Loucy (cell line): Measurements from ENCODE around the gene GHRH.

ENCODE experiments used
- H2AFZ ChIP-seq: fragments of 200-600 bp; sonication (generic); 2 replicates; pipeline ENCODE4 v1.6.0; 2016; ENCODE audit warnings: antibody characterized with exemption, mild to moderate bottlenecking, low read length, moderate library complexity
- H3F3A ChIP-seq: fragments of 200-600 bp; 2 replicates; pipeline ENCODE4 v1.6.0; 2016; ENCODE audit warnings: antibody characterized with exemption, low read depth, mild to moderate bottlenecking
- H3K27me3 ChIP-seq: fragments of 200-600 bp; sonication (generic); 2 replicates; pipeline ENCODE4 v1.6.1; 2014; ENCODE audit warnings: low read length, mild to moderate bottlenecking; ENCODE audit not compliant: insufficient read depth, poor library complexity, severe bottlenecking
- H3K36me3 ChIP-seq: fragments of 200-600 bp; sonication (generic); 2 replicates; pipeline ENCODE4 v1.6.1; 2016; ENCODE audit warnings: low read length; ENCODE audit not compliant: insufficient read depth
- H3K4me1 ChIP-seq: fragments of 200-600 bp; sonication (generic); 2 replicates; pipeline ENCODE4 v1.5.1; 2014; ENCODE audit warnings: low read length, mild to moderate bottlenecking; ENCODE audit not compliant: insufficient read depth, poor library complexity, severe bottlenecking
- H3K4me2 ChIP-seq: fragments of 200-600 bp; sonication (generic); 2 replicates; pipeline ENCODE4 v1.6.0; 2014; ENCODE audit warnings: antibody characterized with exemption, low read length, low read depth, mild to moderate bottlenecking; ENCODE audit not compliant: poor library complexity, severe bottlenecking
- H3K4me3 ChIP-seq: fragments of 200-600 bp; sonication (generic); 2 replicates; pipeline ENCODE4 v1.5.1; 2014; ENCODE audit warnings: low read length, mild to moderate bottlenecking, mixed read lengths; ENCODE audit not compliant: poor library complexity, severe bottlenecking
- H3K79me2 ChIP-seq: fragments of 200-600 bp; sonication (generic); 2 replicates; pipeline ENCODE4 v1.6.1; 2014; ENCODE audit warnings: low read length; ENCODE audit not compliant: insufficient read depth
- H3K9ac ChIP-seq: fragments of 200-600 bp; sonication (generic); 2 replicates; pipeline ENCODE4 v1.6.0; 2014; ENCODE audit warnings: mild to moderate bottlenecking, low read depth, low read length, moderate library complexity; ENCODE audit not compliant: poor library complexity, severe bottlenecking
- H3K9me2 ChIP-seq: fragments of 200-600 bp; sonication (generic); replicated peaks from 2 replicates; pipeline ENCODE4 v1.6.1; 2016; ENCODE audit warnings: low read depth, low read length, mixed read lengths
- H3K9me3 ChIP-seq: fragments of 200-600 bp; sonication (generic); 2 replicates; pipeline ENCODE4 v1.6.1; 2014; ENCODE audit warnings: mild to moderate bottlenecking, antibody characterized with exemption, low read length, low read depth; ENCODE audit not compliant: insufficient read depth
- H4K20me1 ChIP-seq: fragments of 200-600 bp; sonication (generic); 2 replicates; pipeline ENCODE4 v1.6.0; 2014; ENCODE audit warnings: antibody characterized with exemption, low read length, mild to moderate bottlenecking; ENCODE audit not compliant: insufficient read depth, poor library complexity, severe bottlenecking
- EZH2phosphoT487 ChIP-seq: fragments of 200-600 bp; IDR thresholded peaks from 2 replicates; pipeline ENCODE4 v1.6.1; 2018; ENCODE audit warnings: antibody characterized with exemption, mild to moderate bottlenecking, moderate library complexity, borderline replicate concordance
- TF ChIP-seq, protein P1 (sequence below): fragments of 200-600 bp; sonication (generic); conservative IDR thresholded peaks from 2 replicates; pipeline ENCODE4 v1.5.1; 2014; ENCODE audit warnings: mild to moderate bottlenecking, antibody characterized with exemption, low read length

The GHRH gene

DNA sequence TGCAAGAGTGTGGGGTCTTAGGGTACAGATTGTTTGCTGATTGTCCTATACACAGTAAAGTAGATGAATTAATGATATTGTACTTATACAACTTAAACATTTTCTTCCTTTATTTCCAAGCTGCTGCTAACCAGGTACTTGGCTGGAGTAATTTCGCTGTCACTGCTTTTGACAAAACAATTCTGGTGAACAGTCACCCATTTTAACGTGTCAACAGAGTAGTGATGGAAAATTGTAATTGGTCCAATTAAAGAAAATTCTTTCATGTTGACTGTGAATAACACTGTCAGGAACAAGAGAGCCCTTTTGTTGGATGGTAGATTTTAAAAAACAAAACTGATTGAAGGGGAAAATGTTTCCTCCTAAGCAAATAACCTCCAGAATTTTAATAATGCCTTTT lies 55.8 kb downstream of the GHRH start:
- peaks cover 91% of the 10 kb centered on the region for H3K36me3 ChIP-seq
- H3K9me3 ChIP-seq = no peaks in the 10 kb centered on the region
- no peaks in the 10 kb centered on the region for H3K27me3 ChIP-seq
- H3K4me3 ChIP-seq = no peak overlapping the region
- no peaks in the 10 kb centered on the region for H3K9me2 ChIP-seq
- H4K20me1 ChIP-seq = peaks cover 8% of the 10 kb centered on the region
- TF ChIP-seq, protein P1, sequence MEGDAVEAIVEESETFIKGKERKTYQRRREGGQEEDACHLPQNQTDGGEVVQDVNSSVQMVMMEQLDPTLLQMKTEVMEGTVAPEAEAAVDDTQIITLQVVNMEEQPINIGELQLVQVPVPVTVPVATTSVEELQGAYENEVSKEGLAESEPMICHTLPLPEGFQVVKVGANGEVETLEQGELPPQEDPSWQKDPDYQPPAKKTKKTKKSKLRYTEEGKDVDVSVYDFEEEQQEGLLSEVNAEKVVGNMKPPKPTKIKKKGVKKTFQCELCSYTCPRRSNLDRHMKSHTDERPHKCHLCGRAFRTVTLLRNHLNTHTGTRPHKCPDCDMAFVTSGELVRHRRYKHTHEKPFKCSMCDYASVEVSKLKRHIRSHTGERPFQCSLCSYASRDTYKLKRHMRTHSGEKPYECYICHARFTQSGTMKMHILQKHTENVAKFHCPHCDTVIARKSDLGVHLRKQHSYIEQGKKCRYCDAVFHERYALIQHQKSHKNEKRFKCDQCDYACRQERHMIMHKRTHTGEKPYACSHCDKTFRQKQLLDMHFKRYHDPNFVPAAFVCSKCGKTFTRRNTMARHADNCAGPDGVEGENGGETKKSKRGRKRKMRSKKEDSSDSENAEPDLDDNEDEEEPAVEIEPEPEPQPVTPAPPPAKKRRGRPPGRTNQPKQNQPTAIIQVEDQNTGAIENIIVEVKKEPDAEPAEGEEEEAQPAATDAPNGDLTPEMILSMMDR = no peak
- no peak for TF ChIP-seq EZH2phosphoT487
- H3K9ac ChIP-seq = no peak overlapping the region
- H3K4me1 ChIP-seq = no peaks in the 10 kb centered on the region
- no peak overlapping the region for H3K4me2 ChIP-seq
- no peaks in the 10 kb centered on the region for H3F3A ChIP-seq
- H3K79me2 ChIP-seq = peaks cover 5% of the 10 kb centered on the region
- H2AFZ ChIP-seq = no peak overlapping the region

DNA sequence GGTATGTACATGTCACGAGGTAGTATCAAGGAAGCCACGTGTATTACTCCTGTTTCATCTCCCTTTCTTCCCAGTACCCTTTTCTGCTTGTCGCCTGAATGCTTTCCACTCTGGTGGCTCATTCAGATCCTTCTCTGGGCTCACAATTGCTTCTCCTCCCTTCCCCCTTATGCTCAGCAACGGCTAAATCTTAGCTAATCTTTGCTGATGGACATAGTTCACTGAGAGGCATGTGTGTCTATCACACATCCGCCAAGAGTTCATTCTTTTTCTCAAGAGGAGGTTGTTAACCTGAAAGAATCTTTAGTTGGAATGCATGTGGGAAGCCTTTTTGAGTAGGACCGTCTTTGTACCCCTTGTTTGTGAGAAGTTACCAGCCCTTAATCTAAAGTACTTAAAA lies 56.5 kb downstream of the GHRH start:
- peaks cover 10% of the 10 kb centered on the region for H3K79me2 ChIP-seq
- H3F3A ChIP-seq = no peaks in the 10 kb centered on the region
- peaks cover 97% of the 10 kb centered on the region for H3K36me3 ChIP-seq
- H3K9ac ChIP-seq = no peak overlapping the region
- H3K9me2 ChIP-seq = no peaks in the 10 kb centered on the region
- no peak overlapping the region for H3K4me3 ChIP-seq
- H2AFZ ChIP-seq = no peak overlapping the region
- peaks cover 8% of the 10 kb centered on the region for H4K20me1 ChIP-seq
- no peaks in the 10 kb centered on the region for H3K27me3 ChIP-seq
- TF ChIP-seq, protein P1 = no peak
- TF ChIP-seq EZH2phosphoT487 = no peak
- no peaks in the 10 kb centered on the region for H3K9me3 ChIP-seq
- H3K4me2 ChIP-seq = no peak overlapping the region
- no peaks in the 10 kb centered on the region for H3K4me1 ChIP-seq

DNA sequence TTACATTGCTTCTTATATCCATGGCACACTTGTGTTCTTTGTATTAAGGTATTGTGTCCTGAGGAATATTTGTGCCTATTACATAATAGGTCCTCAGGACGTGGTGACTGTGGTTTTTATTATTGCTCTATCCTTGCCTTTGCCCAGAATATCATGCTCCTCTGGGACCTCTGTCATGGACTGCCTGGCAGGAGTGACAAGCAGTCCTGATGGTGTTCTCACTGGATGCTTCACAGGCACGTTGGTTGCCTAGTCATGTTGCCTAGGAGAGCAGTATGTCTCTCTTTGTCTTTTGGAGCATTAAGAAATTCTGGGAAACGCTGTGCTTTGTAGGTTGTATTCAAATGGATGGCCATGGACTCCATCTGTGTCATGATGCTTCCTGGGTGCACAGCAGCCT lies 57.6 kb downstream of the GHRH start:
- no peaks in the 10 kb centered on the region for H3K9me3 ChIP-seq
- H3K4me3 ChIP-seq = no peak overlapping the region
- H2AFZ ChIP-seq = no peak overlapping the region
- TF ChIP-seq EZH2phosphoT487 = no peak
- peaks cover 8% of the 10 kb centered on the region for H4K20me1 ChIP-seq
- peaks cover 14% of the 10 kb centered on the region for H3K79me2 ChIP-seq
- H3K9me2 ChIP-seq = no peaks in the 10 kb centered on the region
- peaks cover 97% of the 10 kb centered on the region for H3K36me3 ChIP-seq
- H3K4me2 ChIP-seq = no peak overlapping the region
- no peak overlapping the region for H3K9ac ChIP-seq
- no peaks in the 10 kb centered on the region for H3K27me3 ChIP-seq
- H3K4me1 ChIP-seq = no peaks in the 10 kb centered on the region
- no peaks in the 10 kb centered on the region for H3F3A ChIP-seq

DNA sequence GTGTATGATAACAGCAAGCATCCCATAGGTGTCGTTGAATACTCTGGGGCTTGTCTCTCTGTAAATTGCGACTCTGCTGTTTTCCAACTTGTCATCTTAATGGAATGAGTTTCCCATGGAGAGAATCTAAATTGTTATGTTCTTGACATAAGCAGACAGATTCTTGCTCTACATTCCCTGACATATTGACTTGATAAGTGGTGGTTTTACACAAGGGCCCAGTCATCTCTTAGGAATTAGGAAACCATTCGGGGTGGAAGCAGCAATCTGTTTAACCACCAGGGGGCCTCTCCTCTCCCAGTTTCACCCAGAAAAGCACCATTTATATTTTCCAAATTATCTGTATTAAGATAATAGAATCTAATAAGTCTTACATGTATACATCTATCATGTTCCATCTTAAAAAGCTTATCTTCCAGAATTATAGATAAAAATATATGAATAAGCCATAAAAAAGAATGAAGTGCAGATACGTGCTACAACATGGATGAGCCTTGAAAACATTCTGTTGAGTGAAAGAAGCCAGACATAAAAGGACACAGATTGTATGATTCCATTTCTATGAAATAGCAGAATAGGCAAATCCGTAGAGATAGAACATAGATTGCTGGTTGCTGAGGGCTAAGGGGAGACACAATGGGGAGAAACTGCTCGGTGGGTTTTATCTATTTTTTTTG lies 59.2 kb downstream of the GHRH start:
- H3K27me3 ChIP-seq = no peaks in the 10 kb centered on the region
- no peak for TF ChIP-seq EZH2phosphoT487
- TF ChIP-seq, protein P1 = peak; percentile 82
- peaks cover 22% of the 10 kb centered on the region for H4K20me1 ChIP-seq
- H3K9me3 ChIP-seq = no peaks in the 10 kb centered on the region
- H2AFZ ChIP-seq = no peak overlapping the region
- H3K4me1 ChIP-seq = no peaks in the 10 kb centered on the region
- H3K9ac ChIP-seq = no peak overlapping the region
- no peaks in the 10 kb centered on the region for H3F3A ChIP-seq
- peaks cover 97% of the 10 kb centered on the region for H3K36me3 ChIP-seq
- H3K9me2 ChIP-seq = no peaks in the 10 kb centered on the region
- no peak overlapping the region for H3K4me2 ChIP-seq
- peaks cover 30% of the 10 kb centered on the region for H3K79me2 ChIP-seq
- H3K4me3 ChIP-seq = no peak overlapping the region
